Breast epithelium (tissue), 3 donors: Measurements from ENCODE around the gene RASSF1.

Experiments used
- CTCF ChIP-seq, 3 donors: fragments of 450-650 bp; IDR thresholded peaks; one replicate each; pipeline ENCODE4 v1.5.1; 2016 to 2017; ENCODE audit warnings: antibody characterized with exemption in 3 of 3, mild to moderate bottlenecking in 3 of 3, moderate library complexity in 3 of 3
- POLR2A ChIP-seq: fragments of 450-650 bp; IDR thresholded peaks from one replicate; pipeline ENCODE4 v1.6.1; 2016; ENCODE audit warnings: antibody characterized with exemption, mild to moderate bottlenecking, moderate library complexity

GRCh38 chr3:50352781-50353180 lies 12.1 kb upstream of the RASSF1 start:
- TF ChIP-seq CTCF (IDR thresholded peaks at IDR 0.05): no peak
- no peak for TF ChIP-seq POLR2A
